Measurements from ENCODE around the gene ZSWIM8. TPM values are rescaled to one million over a fixed set of nuclear protein-coding genes. Genes with fewer than 3 reads are reported as not detected.
"Not testable (repeated sequence)": the region's sequence is repeated elsewhere in the genome, so short reads cannot be mapped to it uniquely, and the experiment has no call there.

ZSWIM8 gene
- polyA plus RNA-seq (2012; ENCODE audit: insufficient read depth, insufficient read length, low read depth), result 61.2 TPM

GRCh38 chr10:73785211-73785720 lies at the start of gene ZSWIM8:
TSS of gene ZSWIM8 (plus strand) at chr10:73785606. CDS start at chr10:73785879, 273 bp downstream.
- Histone ChIP-seq H3K4me1 (no peaks in the 10 kb centered on the region; the same call in 1 of the 2 replicates), H3K36me3 (peaks cover 3% of the 10 kb centered on the region; the same call in 1 of the 2 replicates), H3K27me3 (no peaks in the 10 kb centered on the region), H3K4me3 (ENCODE audit: low read depth, low read length) (peak within 1 kb of the TSS; percentile 79), H3K9me3 (no peaks in the 10 kb centered on the region)
- TF ChIP-seq CTCF (IDR thresholded peaks at IDR 0.05; ENCODE audit: low read depth, low read length), result no peak
- DNase-seq, result peak; percentile 86

DNA sequence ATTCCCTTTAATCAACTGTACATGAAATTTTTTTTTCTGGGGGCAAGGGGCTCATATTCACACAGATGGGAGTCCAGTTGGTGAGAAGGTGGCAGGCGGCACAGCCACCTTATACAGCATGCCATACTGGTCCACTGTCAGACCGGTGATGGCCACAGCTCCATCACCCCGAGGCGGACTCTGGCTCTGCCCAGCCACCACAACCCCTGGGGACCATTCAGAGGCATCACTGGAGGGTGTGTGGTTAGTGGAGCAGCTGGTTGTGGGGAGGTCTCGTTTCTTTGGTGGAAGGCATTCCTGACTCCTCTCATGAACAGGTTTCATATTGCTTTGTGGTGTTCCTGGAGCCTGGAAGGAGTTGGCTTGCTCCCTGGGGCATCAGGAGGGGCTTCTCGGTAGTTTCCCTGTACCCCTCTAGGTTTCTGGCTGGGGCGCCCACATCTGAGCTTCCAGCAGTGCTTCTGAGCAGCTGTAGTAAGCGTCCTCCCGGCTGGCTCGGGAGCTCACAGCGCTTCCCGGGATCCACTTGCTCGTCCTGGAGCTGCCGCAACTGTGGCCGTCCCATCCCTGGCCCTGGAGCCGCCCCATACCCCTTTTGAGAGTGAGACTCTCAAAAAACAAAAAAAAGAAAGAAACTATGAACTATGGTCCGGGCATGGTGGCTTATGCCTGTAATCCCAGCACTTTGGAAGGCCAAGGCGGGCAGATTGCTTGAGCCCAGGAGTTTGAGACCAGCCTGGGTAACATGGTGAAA lies 44.7 kb upstream of the ZSWIM8 start:
- H3K27me3 ChIP-seq; H3K9me3 ChIP-seq; DNase-seq; H3K36me3 ChIP-seq; H3K4me1 ChIP-seq; H3K4me3 ChIP-seq (ENCODE audit: low read depth, low read length): not testable (repeated sequence)

GRCh38 chr10:73742454-73742734 lies 43.0 kb upstream of the ZSWIM8 start:
- Histone ChIP-seq H3K9me3 (no peaks in the 10 kb centered on the region), H3K27me3 (no peaks in the 10 kb centered on the region), H3K36me3 (peaks cover 17% of the 10 kb centered on the region), H3K4me1 (peaks cover 5% of the 10 kb centered on the region), H3K4me3 (ENCODE audit: low read depth, low read length) (no peak overlapping the region)
- DNase-seq, result no peak
- no peak for TF ChIP-seq CTCF (IDR thresholded peaks at IDR 0.05; ENCODE audit: low read depth, low read length)

- no peaks in the 10 kb centered on the region for H3K27me3 ChIP-seq
- no peaks in the 10 kb centered on the region for H3K9me3 ChIP-seq
- no peak for DNase-seq
- H3K4me3 ChIP-seq (ENCODE audit: low read depth, low read length), result peak overlapping the region; percentile 97
- peaks cover 25% of the 10 kb centered on the region for H3K36me3 ChIP-seq
- H3K4me1 ChIP-seq, result peaks cover 5% of the 10 kb centered on the region
- TF ChIP-seq CTCF (IDR thresholded peaks at IDR 0.05; ENCODE audit: low read depth, low read length), result no peak
Measured at GRCh38 chr10:73743327-73743904, 42.0 kb upstream of the ZSWIM8 start.

- no peaks in the 10 kb centered on the region for H3K9me3 ChIP-seq
- H3K4me1 ChIP-seq, result peaks cover 5% of the 10 kb centered on the region
- H3K27me3 ChIP-seq, result no peaks in the 10 kb centered on the region
- H3K4me3 ChIP-seq (ENCODE audit: low read depth, low read length), result peak within 1 kb of the TSS; percentile 97
- H3K36me3 ChIP-seq, result peaks cover 32% of the 10 kb centered on the region
- peak; percentile 17; the same call in 1 of the 2 replicates for TF ChIP-seq CTCF (IDR thresholded peaks at IDR 0.05; ENCODE audit: low read depth, low read length)
- peak; percentile 95 for DNase-seq
Measured at GRCh38 chr10:73743905-73744663, 41.3 kb upstream of the ZSWIM8 start, which contains the start of gene SEC24C. TSS of gene SEC24C (plus strand) at chr10:73744372. CDS start at chr10:73746833, 2,461 bp downstream.

DNA sequence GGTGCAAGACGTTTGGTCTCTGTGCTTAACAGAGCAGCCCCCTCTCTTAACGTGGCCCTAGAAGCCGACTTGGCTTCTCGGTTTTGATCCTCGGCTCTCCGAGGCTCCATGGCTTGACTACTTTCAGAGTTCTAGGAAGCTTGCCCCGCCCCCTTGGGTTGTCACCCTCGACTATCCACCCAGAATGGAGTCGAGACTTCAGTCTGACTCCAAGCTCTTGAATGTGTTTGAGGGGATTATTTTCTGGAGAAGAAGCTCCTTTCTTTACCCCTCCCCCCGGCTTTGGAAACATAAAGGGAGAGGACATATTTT lies 40.8 kb upstream of the ZSWIM8 start:
- no peaks in the 10 kb centered on the region for H3K9me3 ChIP-seq
- peaks cover 5% of the 10 kb centered on the region for H3K4me1 ChIP-seq
- H3K4me3 ChIP-seq (ENCODE audit: low read depth, low read length), result peak overlapping the region; percentile 97
- H3K27me3 ChIP-seq, result no peaks in the 10 kb centered on the region
- peak; percentile 59 for DNase-seq
- no peak for TF ChIP-seq CTCF (IDR thresholded peaks at IDR 0.05; ENCODE audit: low read depth, low read length)
- peaks cover 34% of the 10 kb centered on the region for H3K36me3 ChIP-seq
